Globus pallidus (tissue), 1 donor: ENCODE data around the gene MTCL3.
"Not testable (repeated sequence)": the region's sequence is repeated elsewhere in the genome, so short reads cannot be mapped to it uniquely, and the experiment has no call there.

ENCODE experiments used
- DNase-seq: peaks from one replicate; pipeline ENCODE4 v3.0.0-alpha.2; 2015; ENCODE audit warnings: low spot score

MTCL3 gene

DNA sequence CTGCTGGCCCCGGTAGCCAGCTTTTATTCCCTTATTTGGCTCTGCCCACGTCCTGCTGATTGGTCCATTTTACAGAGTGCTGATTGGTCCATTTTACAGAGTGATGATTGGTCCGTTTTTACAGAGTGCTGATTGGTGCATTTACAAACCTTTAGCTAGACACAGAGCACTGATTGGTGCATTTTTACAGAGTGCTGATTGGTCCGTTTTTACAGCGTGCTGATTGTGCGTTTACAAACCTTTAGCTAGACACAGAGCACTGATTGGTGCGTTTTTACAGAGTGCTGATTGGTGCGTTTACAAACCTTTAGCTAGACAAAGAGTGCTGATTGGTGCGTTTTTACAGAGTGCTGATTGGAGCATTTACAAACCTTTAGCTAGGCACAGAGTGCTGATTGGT is 90.6 kb downstream of the MTCL3 start:
- DNase-seq: not testable (repeated sequence)

DNA sequence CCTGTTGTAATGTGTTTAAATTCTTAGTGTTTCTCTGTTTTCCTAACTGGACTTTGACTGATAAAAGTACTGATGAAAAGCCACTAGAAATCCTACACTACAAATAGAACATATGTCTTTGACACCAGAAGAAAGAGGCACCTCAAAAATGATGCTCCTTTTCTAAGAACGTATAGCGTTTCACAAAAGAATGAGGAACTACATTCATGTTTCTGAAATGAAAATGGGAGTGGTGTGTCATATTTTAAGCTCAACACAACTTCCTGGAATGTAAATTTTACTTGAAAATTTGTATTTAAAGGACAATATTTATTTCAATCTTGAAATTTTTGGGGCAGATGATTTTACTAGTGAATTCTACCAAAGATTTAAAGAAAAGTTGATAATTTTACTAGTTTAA is 95.2 kb downstream of the MTCL3 start:
- no peak for DNase-seq
